T-helper 2 cell (primary cell): Measurements from ENCODE around the gene RAB20.
"Not testable (repeated sequence)": the region's sequence is repeated elsewhere in the genome, so short reads cannot be mapped to it uniquely, and the experiment has no call there.

ENCODE experiments used
- DNase-seq, 5 experiments: peaks; one replicate each; pipeline versions ENCODE4 v3.0.0 to v3.0.0-alpha.2; 2012 to 2022
- total RNA-seq, 2 donors: gene quantifications; one replicate each; lab custom pipeline; 2026; lab: John Stamatoyannopoulos, UW

The RAB20 gene
- 0.47 to 0.62 reads per million in 2 donors for total RNA-seq

- DNase-seq, result peak; percentile 12 to 73 (median 33)
Observed at GRCh38 chr13:110561344-110562035, at the start of gene RAB20. TSS of gene RAB20 (minus strand) at chr13:110561722. CDS start at chr13:110561519, 203 bp downstream.

- peak in 1 of 5 experiments; percentile 76 for DNase-seq
Observed at GRCh38 chr13:110610955-110611595, 49.6 kb upstream of the RAB20 start.

- DNase-seq, result no peak
Observed at GRCh38 chr13:110607675-110608224, 46.2 kb upstream of the RAB20 start.

- not testable (repeated sequence) for DNase-seq
Observed at GRCh38 chr13:110606281-110606680, 44.8 kb upstream of the RAB20 start.

GRCh38 chr13:110605132-110605531 is 43.6 kb upstream of the RAB20 start:
- no peak for DNase-seq

GRCh38 chr13:110600980-110601379 is 39.5 kb upstream of the RAB20 start:
- DNase-seq, result no peak

GRCh38 chr13:110600261-110600819 is 38.8 kb upstream of the RAB20 start:
- DNase-seq, result no peak

GRCh38 chr13:110597041-110597689 is 35.6 kb upstream of the RAB20 start:
- DNase-seq, result no peak

- peak in 2 of 5 experiments; percentile 3 to 57 for DNase-seq
Observed at GRCh38 chr13:110593430-110594130, 32.1 kb upstream of the RAB20 start.

GRCh38 chr13:110592665-110593064 is 31.1 kb upstream of the RAB20 start:
- DNase-seq, result no peak

GRCh38 chr13:110590577-110590976 is 29.1 kb upstream of the RAB20 start:
- no peak for DNase-seq

- DNase-seq, result no peak
Observed at GRCh38 chr13:110589793-110590390, 28.4 kb upstream of the RAB20 start.

- DNase-seq, result no peak
Observed at GRCh38 chr13:110583178-110583865, 21.8 kb upstream of the RAB20 start.

- no peak for DNase-seq
Observed at GRCh38 chr13:110582421-110582954, 21.0 kb upstream of the RAB20 start.

GRCh38 chr13:110581506-110582185 is 20.1 kb upstream of the RAB20 start:
- no peak for DNase-seq

- DNase-seq, result no peak
Observed at GRCh38 chr13:110580800-110581199, 19.3 kb upstream of the RAB20 start.

GRCh38 chr13:110578363-110578762 is 16.8 kb upstream of the RAB20 start:
- no peak for DNase-seq

- DNase-seq, result no peak
Observed at GRCh38 chr13:110576736-110577476, 15.4 kb upstream of the RAB20 start.

GRCh38 chr13:110576070-110576394 is 14.5 kb upstream of the RAB20 start:
- DNase-seq, result no peak
